ENCODE results near the gene FBXL2. TPM values are rescaled to one million over a fixed set of nuclear protein-coding genes. Genes with fewer than 3 reads are reported as not detected.

The FBXL2 gene
- polyA plus RNA-seq, 2 of the 4 experiments (the other 2 are of a cell fraction) = 6.9 to 15.7 TPM

GRCh38 chr3:33388374-33389100 lies 111.3 kb downstream of the FBXL2 start:
- DNase-seq (ENCODE audit: low read depth in 1 of 2, low spot score in 1 of 2) (no peak), ATAC-seq (no peak), FAIRE-seq (no peak)
- no peak overlapping the region for H3K4me3 ChIP-seq
- H3K4me2 ChIP-seq = no peak overlapping the region
- H3K9me3 ChIP-seq = no peaks in the 10 kb centered on the region
- peaks cover 42% of the 10 kb centered on the region for H3K4me1 ChIP-seq
- ChIA-PET CTCF (interaction anchor here (1.5 to 3.6 kb wide), 2 partner anchors 16 to 50 kb away, joined by 3 to 20 read pairs; no protein-coding TSS in a partner anchor), POLR2A (interaction anchor here (0.6 kb wide), 1 partner anchor 181 kb away, joined by 5 read pairs; no protein-coding TSS in a partner anchor)
- TF ChIP-seq ESRRA (IDR thresholded peaks at IDR 0.05; ENCODE audit: borderline replicate concordance, low read length) (no peak), CBX2 (IDR thresholded peaks at IDR 0.05; ENCODE audit: borderline replicate concordance, low read depth) (no peak)
- 71% methylated on average over 7 of the region's 7 CpGs for WGBS (ENCODE audit: missing lambda C conversion rate)
- no peak overlapping the region for H3K27ac ChIP-seq

DNA sequence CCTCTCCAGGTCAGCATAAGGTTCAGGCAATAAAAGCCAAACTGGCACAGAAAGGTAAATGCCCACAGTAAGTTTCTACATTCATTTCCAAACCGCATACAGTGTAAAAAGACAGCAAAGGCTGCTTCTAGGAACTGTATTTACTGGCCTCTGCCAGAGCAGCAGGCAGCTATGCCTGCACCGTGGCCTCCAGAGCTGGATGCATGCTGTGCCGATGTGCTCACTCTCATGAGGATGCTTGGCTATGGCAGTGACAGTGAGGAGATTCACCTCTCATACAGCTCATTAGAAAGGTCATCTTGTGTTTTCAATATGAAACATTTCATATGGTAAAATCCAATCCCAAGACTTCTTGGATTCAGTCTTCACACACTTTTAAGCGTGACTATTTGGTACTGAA lies 112.7 kb downstream of the FBXL2 start:
- no peak for FAIRE-seq
- ChIA-PET POLR2A (no interaction called here), CTCF (interaction anchor here (1.0 to 3.6 kb wide), 2 partner anchors 17 to 25 kb away, joined by 3 to 20 read pairs; no protein-coding TSS in a partner anchor)
- no peak for TF ChIP-seq CEBPB (IDR thresholded peaks at IDR 0.05)
- TF ChIP-seq, protein P1, sequence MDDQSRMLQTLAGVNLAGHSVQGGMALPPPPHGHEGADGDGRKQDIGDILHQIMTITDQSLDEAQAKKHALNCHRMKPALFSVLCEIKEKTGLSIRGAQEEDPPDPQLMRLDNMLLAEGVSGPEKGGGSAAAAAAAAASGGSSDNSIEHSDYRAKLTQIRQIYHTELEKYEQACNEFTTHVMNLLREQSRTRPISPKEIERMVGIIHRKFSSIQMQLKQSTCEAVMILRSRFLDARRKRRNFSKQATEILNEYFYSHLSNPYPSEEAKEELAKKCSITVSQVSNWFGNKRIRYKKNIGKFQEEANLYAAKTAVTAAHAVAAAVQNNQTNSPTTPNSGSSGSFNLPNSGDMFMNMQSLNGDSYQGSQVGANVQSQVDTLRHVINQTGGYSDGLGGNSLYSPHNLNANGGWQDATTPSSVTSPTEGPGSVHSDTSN (IDR thresholded peaks at IDR 0.05) = no peak
- TF ChIP-seq FOXS1 (CRISPR knock-in tag; IDR thresholded peaks at IDR 0.05) = no peak
- TF ChIP-seq GATA3 (IDR thresholded peaks at IDR 0.05; ENCODE audit: borderline replicate concordance) = no peak
- TF ChIP-seq NR3C1 (IDR thresholded peaks at IDR 0.05) = no peak
- TF ChIP-seq ZSCAN20 (CRISPR knock-in tag; IDR thresholded peaks at IDR 0.05) = no peak
- TF ChIP-seq CHD2 (IDR thresholded peaks at IDR 0.05; ENCODE audit: low read length, partially characterized antibody) = no peak
- TF ChIP-seq JUNB (IDR thresholded peaks at IDR 0.05) = no peak
- TF ChIP-seq RARB (CRISPR knock-in tag; IDR thresholded peaks at IDR 0.05) = no peak
- TF ChIP-seq TP53 (CRISPR knock-in tag; IDR thresholded peaks at IDR 0.05) = no peak
- TF ChIP-seq NPAS2 (CRISPR knock-in tag; IDR thresholded peaks at IDR 0.05; ENCODE audit: borderline replicate concordance) = no peak
- Histone ChIP-seq H3K9me3 (no peaks in the 10 kb centered on the region), H3K4me3 (no peak overlapping the region), H3K4me2 (no peak overlapping the region), H3K4me1 (peaks cover 49% of the 10 kb centered on the region), H3K27ac (no peak overlapping the region)
- 92% methylated on average over 4 of the region's 4 CpGs for WGBS (ENCODE audit: missing lambda C conversion rate)
- DNase-seq (ENCODE audit: low read depth in 1 of 2, low spot score in 1 of 2) = no peak
- ATAC-seq = peak in 1 of 2 experiments; percentile 11; a peak in 1 of 6 replicates

- CTCF ChIA-PET = interaction anchor here (3.6 kb wide), 1 partner anchor 19 kb away, joined by 20 read pairs; no protein-coding TSS in a partner anchor
- Histone ChIP-seq H3K9me3 (no peaks in the 10 kb centered on the region), H3K4me3 (no peak overlapping the region), H3K4me2 (peak overlapping the region; percentile 72; the same call in 2 of the 3 replicates), H3K27ac (peak overlapping the region; percentile 73 to 74; a peak in 5 of 6 replicates), H3K4me1 (peaks cover 49% of the 10 kb centered on the region)
- no peak for ATAC-seq
- TF ChIP-seq PHF8 (IDR thresholded peaks at IDR 0.05; ENCODE audit: borderline replicate concordance, low read depth) = no peak
- TF ChIP-seq SMC3 (IDR thresholded peaks at IDR 0.05) = no peak
- TF ChIP-seq EHF (CRISPR knock-in tag; IDR thresholded peaks at IDR 0.05) = no peak
- TF ChIP-seq EP300 (IDR thresholded peaks at IDR 0.05) = no peak
- no peak for FAIRE-seq
- POLR2A ChIA-PET = no interaction called here
- DNase-seq (ENCODE audit: low read depth in 1 of 2, low spot score in 1 of 2) = no peak
- WGBS (ENCODE audit: missing lambda C conversion rate) = 92% methylated on average over 8 of the region's 8 CpGs
Measured at GRCh38 chr3:33391255-33391995, 114.2 kb downstream of the FBXL2 start.

DNA sequence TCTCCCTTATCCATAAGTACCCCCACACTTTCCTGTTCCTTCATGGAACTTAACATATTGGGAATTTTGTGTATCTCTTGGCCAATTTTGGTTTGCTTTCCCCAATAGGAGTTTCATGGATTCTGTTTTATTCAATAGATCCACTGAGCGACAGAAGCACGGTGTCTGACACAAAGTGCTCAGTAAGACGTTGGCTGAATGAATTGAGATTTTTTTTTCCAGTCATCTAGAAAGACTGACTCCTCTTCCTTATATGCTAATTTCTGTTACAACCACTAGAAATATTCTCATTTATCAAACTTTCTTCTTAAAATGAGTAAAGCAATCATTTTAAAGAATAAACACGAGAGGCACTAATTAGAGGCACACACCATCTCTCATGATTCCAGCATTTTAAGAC lies 114.9 kb downstream of the FBXL2 start:
- peak overlapping the region; percentile 73 to 74 for H3K27ac ChIP-seq
- ATAC-seq = no peak
- TF ChIP-seq NFE2L2 (conservative IDR thresholded peaks at IDR 0.05; ENCODE audit: low read length) (no peak), MAX (IDR thresholded peaks at IDR 0.05) (no peak), SMC3 (IDR thresholded peaks at IDR 0.05) (no peak), EHMT2 (IDR thresholded peaks at IDR 0.05; ENCODE audit: low read depth) (no peak), JUNB (IDR thresholded peaks at IDR 0.05) (no peak), NR3C1 (IDR thresholded peaks at IDR 0.05) (no peak), CBX2 (IDR thresholded peaks at IDR 0.05; ENCODE audit: borderline replicate concordance, low read depth) (no peak), TFCP2L1 (CRISPR knock-in tag; IDR thresholded peaks at IDR 0.05) (no peak), ZNF302 (CRISPR knock-in tag; IDR thresholded peaks at IDR 0.05) (no peak), ELK1 (IDR thresholded peaks at IDR 0.05; ENCODE audit: low read depth, low read length) (no peak), ZFP36 (IDR thresholded peaks at IDR 0.05; ENCODE audit: borderline replicate concordance, partially characterized antibody) (no peak), CBX8 (IDR thresholded peaks at IDR 0.05) (no peak), HOXB5 (CRISPR knock-in tag; IDR thresholded peaks at IDR 0.05) (no peak)
- FAIRE-seq = no peak
- ChIA-PET CTCF (no interaction called here), POLR2A (no interaction called here)
- H3K4me2 ChIP-seq = peak overlapping the region; percentile 72
- H3K4me1 ChIP-seq = peaks cover 49% of the 10 kb centered on the region
- WGBS (ENCODE audit: missing lambda C conversion rate) = 89% methylated on average over 4 of the region's 4 CpGs
- H3K4me3 ChIP-seq = no peak overlapping the region
- no peaks in the 10 kb centered on the region for H3K9me3 ChIP-seq
- DNase-seq (ENCODE audit: low read depth in 1 of 2, low spot score in 1 of 2) = no peak
